PC-3 (cell line): ENCODE data around the gene UQCR10. TPM values are rescaled to one million over a fixed set of nuclear protein-coding genes. Genes with fewer than 3 reads are reported as not detected.

ENCODE experiments used
- ATAC-seq: fragments of 200-7000 bp; cut with Tn5 transposase; 2 replicates; pipeline ENCODE4 v1.9.1; 2020; ENCODE audit warnings: mild to moderate bottlenecking, moderate library complexity
- BruUV-seq: library from RNA; stranded (reverse); fragments of 400-500 nt; replicated peaks from 2 replicates; lab custom pipeline; 2021; lab: Mats Ljungman, UMichigan
- CTCF ChIA-PET: fragments of 300-600 bp; sonication (Branson Sonifier 250); formaldehyde crosslinking; loops from one replicate; lab custom pipeline; 2022; ENCODE audit warnings: antibody characterized with exemption; lab: Charles Lee
- POLR2A ChIA-PET: fragments of 300-600 bp; sonication (Branson Sonifier 250); formaldehyde crosslinking; loops from one replicate; lab custom pipeline; 2022; ENCODE audit warnings: antibody characterized with exemption; ENCODE audit not compliant: unreplicated experiment; lab: Charles Lee
- DNase-seq: peaks from one replicate; pipeline ENCODE4 v3.0.0-alpha.2; 2015
- H2AFZ ChIP-seq: fragments of 300-600 bp; sonication (generic); 2 replicates; pipeline ENCODE4 v1.6.0; 2016; ENCODE audit warnings: antibody characterized with exemption, low read length
- H3F3A ChIP-seq: fragments of 300-600 bp; sonication (generic); one replicate; pipeline ENCODE4 v1.6.0; 2017; ENCODE audit warnings: antibody characterized with exemption, low read length, control low read depth, mild to moderate bottlenecking; ENCODE audit not compliant: unreplicated experiment
- H3K27ac ChIP-seq: fragments of 300-600 bp; sonication (generic); 2 replicates; pipeline ENCODE4 v1.5.1; 2016; ENCODE audit warnings: mild to moderate bottlenecking, low read length
- H3K27me3 ChIP-seq: fragments of 300-600 bp; sonication (generic); 2 replicates; pipeline ENCODE4 v1.6.1; 2016; ENCODE audit warnings: low read length, mixed read lengths
- H3K36me3 ChIP-seq: fragments of 300-600 bp; sonication (generic); 2 replicates; pipeline ENCODE4 v1.6.1; 2016; ENCODE audit warnings: low read depth, mixed run types, low read length, mixed read lengths
- H3K4me1 ChIP-seq: fragments of 300-600 bp; sonication (generic); 2 replicates; pipeline ENCODE4 v1.5.1; 2016; ENCODE audit warnings: low read length; ENCODE audit not compliant: insufficient read depth
- H3K4me2 ChIP-seq: fragments of 300-600 bp; sonication (generic); 2 replicates; pipeline ENCODE4 v1.6.0; 2016; ENCODE audit warnings: low read length
- H3K4me3 ChIP-seq: fragments of 300-600 bp; sonication (generic); 2 replicates; pipeline ENCODE4 v1.5.1; 2016; ENCODE audit warnings: mild to moderate bottlenecking, low read length, mixed read lengths
- H3K79me2 ChIP-seq: fragments of 300-600 bp; sonication (generic); 2 replicates; pipeline ENCODE4 v1.6.1; 2017; ENCODE audit warnings: low read length, mixed read lengths
- H3K9ac ChIP-seq: fragments of 300-600 bp; sonication (generic); 2 replicates; pipeline ENCODE4 v1.6.0; 2016; ENCODE audit warnings: mild to moderate bottlenecking, low read length
- H3K9me2 ChIP-seq: fragments of 300-600 bp; sonication (generic); replicated peaks from 2 replicates; pipeline ENCODE4 v1.6.1; 2016; ENCODE audit warnings: mixed run types, low read length, mixed read lengths
- H3K9me3 ChIP-seq: fragments of 300-600 bp; sonication (generic); 2 replicates; pipeline ENCODE4 v1.6.1; 2016; ENCODE audit warnings: low read length, mixed read lengths
- H4K20me1 ChIP-seq: fragments of 300-600 bp; sonication (generic); 2 replicates; pipeline ENCODE4 v1.6.1; 2016; ENCODE audit warnings: low read length, mixed read lengths
- CTCF ChIP-seq: fragments of 300-600 bp; sonication (generic); conservative IDR thresholded peaks from 2 replicates; pipeline ENCODE4 v1.5.1; 2017; ENCODE audit warnings: antibody characterized with exemption, low read depth, mild to moderate bottlenecking, low read length
- EZH2 ChIP-seq: fragments of 300-600 bp; sonication (generic); IDR thresholded peaks from one replicate; pipeline ENCODE4 v1.6.1; 2017; ENCODE audit warnings: antibody characterized with exemption, mild to moderate bottlenecking, low read length; ENCODE audit not compliant: unreplicated experiment
- EZH2phosphoT487 ChIP-seq: fragments of 300-600 bp; sonication (generic); IDR thresholded peaks from 2 replicates; pipeline ENCODE4 v1.6.1; 2018; ENCODE audit warnings: mild to moderate bottlenecking, antibody characterized with exemption, low read length, borderline replicate concordance
- intact Hi-C: fragments of 100-400 bp; cut with micrococcal nuclease; formaldehyde crosslinking; loops from 2 replicates; pipeline ENCODE4 v1.9.0; 2023
- total RNA-seq: library from RNA; depleted of rRNA; stranded (reverse); fragments of >200 nt; gene quantifications from 2 replicates; pipeline ENCODE4 v1.2.3, GENCODE V29; 2014

The UQCR10 gene
- total RNA-seq, 1 experiment from 2014 or later = 196 TPM

- Histone ChIP-seq H3F3A (peaks cover 4% of the 10 kb centered on the region), H3K79me2 (no peaks in the 10 kb centered on the region), H3K27ac (no peak overlapping the region), H3K9me3 (no peaks in the 10 kb centered on the region), H3K4me2 (no peak overlapping the region), H3K4me1 (no peaks in the 10 kb centered on the region), H4K20me1 (no peaks in the 10 kb centered on the region), H3K27me3 (no peaks in the 10 kb centered on the region), H3K9me2 (no peaks in the 10 kb centered on the region), H3K4me3 (no peak overlapping the region), H3K9ac (no peak overlapping the region), H2AFZ (no peak overlapping the region), H3K36me3 (no peaks in the 10 kb centered on the region)
- intact Hi-C loops = no loop called here
- BruUV-seq = no TSS peak
- CTCF ChIA-PET = no interaction called here
- POLR2A ChIA-PET = no interaction called here
- DNase-seq (no peak), ATAC-seq (no peak)
- TF ChIP-seq EZH2phosphoT487 (no peak), EZH2 (no peak)
These were observed 9.0 kb upstream of the UQCR10 start for GRCh38 chr22:29758068-29758622.

DNA sequence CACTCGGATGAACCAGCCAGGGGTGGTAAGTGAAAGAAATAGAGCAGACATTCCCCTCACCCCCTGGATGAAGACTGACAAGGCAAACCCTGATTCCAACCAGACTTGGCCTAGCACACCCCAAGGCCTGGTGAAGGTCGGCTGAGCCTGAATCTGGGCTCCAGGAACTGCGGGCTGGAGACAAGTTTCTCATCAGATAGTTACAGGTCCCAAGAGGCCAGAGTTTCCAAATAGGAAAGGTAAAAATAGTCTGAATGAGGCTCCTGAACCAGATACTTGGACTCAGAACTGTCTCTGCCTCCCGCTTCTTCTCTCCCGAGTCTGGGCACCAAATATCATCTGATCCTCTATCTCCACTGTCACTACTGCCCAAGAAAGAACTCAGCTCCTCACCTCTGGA, 8.2 kb upstream of the UQCR10 start:
- Histone ChIP-seq H3K27ac (no peak overlapping the region), H3K4me3 (no peak overlapping the region), H3K36me3 (no peaks in the 10 kb centered on the region), H3K4me1 (no peaks in the 10 kb centered on the region), H3K79me2 (no peaks in the 10 kb centered on the region), H3F3A (peaks cover 4% of the 10 kb centered on the region), H2AFZ (no peak overlapping the region), H3K9me3 (no peaks in the 10 kb centered on the region), H3K9me2 (no peaks in the 10 kb centered on the region), H3K9ac (no peak overlapping the region), H4K20me1 (no peaks in the 10 kb centered on the region), H3K27me3 (no peaks in the 10 kb centered on the region), H3K4me2 (no peak overlapping the region)
- ChIA-PET CTCF (no interaction called here), POLR2A (no interaction called here)
- TF ChIP-seq EZH2phosphoT487 = no peak
- TF ChIP-seq EZH2 = no peak
- DNase-seq = no peak
- intact Hi-C loops = no loop called here
- BruUV-seq = no TSS peak
- ATAC-seq = no peak

- CTCF ChIA-PET = interaction anchor here (0.7 kb wide), 1 partner anchor 243 kb away, joined by 4 read pairs; no protein-coding TSS in a partner anchor
- peak overlapping the region; percentile 61 for H3K4me2 ChIP-seq
- H3K27ac ChIP-seq = 0 out of 2 replicates have a peak overlapping the region, but pooled peaks have one; percentile 7
- no peak overlapping the region for H3K9ac ChIP-seq
- peaks cover 17% of the 10 kb centered on the region for H3K79me2 ChIP-seq
- TF ChIP-seq EZH2 (no peak), EZH2phosphoT487 (no peak), CTCF (no peak)
- H3K27me3 ChIP-seq = no peaks in the 10 kb centered on the region
- H3K9me3 ChIP-seq = no peaks in the 10 kb centered on the region
- H4K20me1 ChIP-seq = no peaks in the 10 kb centered on the region
- BruUV-seq = no TSS peak
- no peak overlapping the region for H2AFZ ChIP-seq
- intact Hi-C loops = loop anchor here (10.0 kb wide), 1 partner anchor 143 kb away; no protein-coding TSS in a partner anchor
- no peaks in the 10 kb centered on the region for H3K9me2 ChIP-seq
- H3F3A ChIP-seq = peaks cover 4% of the 10 kb centered on the region
- peaks cover 9% of the 10 kb centered on the region; the same call in 1 of the 2 replicates for H3K4me1 ChIP-seq
- no peak overlapping the region for H3K4me3 ChIP-seq
- POLR2A ChIA-PET = interaction anchor here (0.6 kb wide), 2 partner anchors 11 to 166 kb away, joined by 6 to 10 read pairs; no protein-coding TSS in a partner anchor
- H3K36me3 ChIP-seq = no peaks in the 10 kb centered on the region
- DNase-seq (peak; percentile 90), ATAC-seq (peak; percentile 59)
These were observed 4.9 kb upstream of the UQCR10 start for GRCh38 chr22:29762263-29762662.
